Ishikawa (cell line): ENCODE results near the gene CPNE1.

Source experiments
- CEBPB ChIP-seq: IDR thresholded peaks from 2 replicates; pipeline ENCODE4 v1.6.1; 2012
- CREB1 ChIP-seq: IDR thresholded peaks from 2 replicates; pipeline ENCODE4 v1.6.1; 2012; ENCODE audit warnings: low read depth
- EGR1 ChIP-seq: IDR thresholded peaks from 2 replicates; pipeline ENCODE4 v1.6.1; 2012
- EP300 ChIP-seq: IDR thresholded peaks from 2 replicates; pipeline ENCODE4 v1.6.1; 2012; ENCODE audit warnings: borderline replicate concordance
- FOXM1 ChIP-seq: IDR thresholded peaks from 2 replicates; pipeline ENCODE4 v1.6.1; 2012; ENCODE audit warnings: low read depth, borderline replicate concordance
- MAX ChIP-seq: IDR thresholded peaks from 2 replicates; pipeline ENCODE4 v1.6.1; 2012
- NFIC ChIP-seq: IDR thresholded peaks from 2 replicates; pipeline ENCODE4 v1.6.1; 2012
- RAD21 ChIP-seq: IDR thresholded peaks from 2 replicates; pipeline ENCODE4 v1.6.1; 2012; ENCODE audit warnings: low read depth
- REST ChIP-seq: IDR thresholded peaks from 2 replicates; pipeline ENCODE4 v1.6.1; 2012; ENCODE audit warnings: low read depth, mild to moderate bottlenecking
- TAF1 ChIP-seq: IDR thresholded peaks from 2 replicates; pipeline ENCODE4 v1.6.1; 2012; ENCODE audit warnings: low read depth, mild to moderate bottlenecking
- TCF12 ChIP-seq: IDR thresholded peaks from 2 replicates; pipeline ENCODE4 v1.6.1; 2012; ENCODE audit warnings: low read depth
- TEAD4 ChIP-seq: IDR thresholded peaks from 2 replicates; pipeline ENCODE4 v1.6.1; 2012
- USF1 ChIP-seq: IDR thresholded peaks from 2 replicates; pipeline ENCODE4 v1.6.1; 2012
- YY1 ChIP-seq: IDR thresholded peaks from 2 replicates; pipeline ENCODE4 v1.6.1; 2012; ENCODE audit warnings: low read depth
- ZBTB7A ChIP-seq: IDR thresholded peaks from 2 replicates; pipeline ENCODE4 v1.6.1; 2012; ENCODE audit warnings: low read depth

CPNE1 gene

GRCh38 chr20:35576816-35577215, 87.9 kb downstream of the CPNE1 start:
- no peak for TF ChIP-seq ZBTB7A
- TF ChIP-seq YY1 = no peak
- TF ChIP-seq TAF1 = no peak
- no peak for TF ChIP-seq NFIC
- no peak for TF ChIP-seq TEAD4
- TF ChIP-seq RAD21 = no peak
- no peak for TF ChIP-seq EGR1
- no peak for TF ChIP-seq REST
- no peak for TF ChIP-seq EP300
- no peak for TF ChIP-seq FOXM1
- no peak for TF ChIP-seq CREB1
- no peak for TF ChIP-seq TCF12
- no peak for TF ChIP-seq CEBPB
- TF ChIP-seq USF1 = no peak
- TF ChIP-seq MAX = no peak
